Iris pigment epithelial cell (primary cell): Measurements from ENCODE around the gene PHF12.

ENCODE experiments used
- DNase-seq: peaks from one replicate; pipeline ENCODE4 v3.0.0-alpha.2; 2011; ENCODE audit warnings: low read depth

PHF12 gene

GRCh38 chr17:28858801-28859355, 92.4 kb downstream of the PHF12 start:
- no peak for DNase-seq

- DNase-seq: no peak
Measured at GRCh38 chr17:28857905-28858800, 93.2 kb downstream of the PHF12 start.

- no peak for DNase-seq
Measured at GRCh38 chr17:28856028-28856574, 95.2 kb downstream of the PHF12 start.

GRCh38 chr17:28855336-28855679, 96.0 kb downstream of the PHF12 start:
- no peak for DNase-seq
